GM19467 (cell line): ENCODE data around the gene TMEM8B.

ENCODE experiments used
- ATAC-seq: cut with Tn5 transposase; IDR thresholded peaks from one replicate; pipeline ENCODE4 v1.9.1; 2021; ENCODE audit warnings: mild to moderate bottlenecking, moderate library complexity; ENCODE audit not compliant: unreplicated experiment

TMEM8B gene

DNA sequence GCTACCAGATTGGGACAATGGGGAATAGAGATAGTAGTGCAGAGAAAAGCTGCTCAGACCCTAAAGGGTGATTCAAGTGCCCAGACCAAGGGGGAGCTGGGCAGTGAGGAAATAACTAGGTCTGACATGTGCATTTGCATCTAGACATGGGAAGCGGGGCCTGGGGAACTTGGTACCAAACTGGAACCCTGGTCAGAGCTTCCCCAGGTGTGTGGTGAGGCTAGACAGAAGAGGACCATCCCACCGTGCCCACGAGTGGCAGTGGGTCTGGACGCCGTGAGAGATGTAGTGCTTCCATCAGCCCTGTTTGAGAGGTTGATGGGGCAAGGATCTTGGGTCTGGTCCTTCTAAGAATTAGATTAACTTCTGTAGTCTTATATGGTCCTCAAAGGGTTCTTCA lies 7.6 kb downstream of the TMEM8B start:
- no peak for ATAC-seq

DNA sequence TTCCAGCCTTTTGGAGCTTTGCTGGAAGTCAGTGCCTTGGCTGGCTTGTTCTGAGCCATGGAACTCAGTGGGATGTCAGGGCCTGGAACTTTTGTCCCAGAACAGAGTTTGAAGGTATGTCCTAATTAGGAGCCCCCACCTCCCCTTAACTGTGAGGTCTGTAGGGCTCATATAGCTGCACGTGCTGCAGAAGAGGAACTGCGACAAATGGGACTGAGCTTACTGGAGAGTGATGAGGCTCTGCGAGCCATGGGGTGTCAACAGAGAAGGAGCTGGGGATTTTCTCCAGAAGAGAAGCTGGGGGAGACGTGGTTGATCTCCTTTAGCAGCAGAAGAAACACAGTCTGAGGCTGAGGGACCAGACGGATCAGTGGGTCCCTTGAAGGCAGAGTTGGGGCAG lies 10.9 kb downstream of the TMEM8B start:
- ATAC-seq: no peak

DNA sequence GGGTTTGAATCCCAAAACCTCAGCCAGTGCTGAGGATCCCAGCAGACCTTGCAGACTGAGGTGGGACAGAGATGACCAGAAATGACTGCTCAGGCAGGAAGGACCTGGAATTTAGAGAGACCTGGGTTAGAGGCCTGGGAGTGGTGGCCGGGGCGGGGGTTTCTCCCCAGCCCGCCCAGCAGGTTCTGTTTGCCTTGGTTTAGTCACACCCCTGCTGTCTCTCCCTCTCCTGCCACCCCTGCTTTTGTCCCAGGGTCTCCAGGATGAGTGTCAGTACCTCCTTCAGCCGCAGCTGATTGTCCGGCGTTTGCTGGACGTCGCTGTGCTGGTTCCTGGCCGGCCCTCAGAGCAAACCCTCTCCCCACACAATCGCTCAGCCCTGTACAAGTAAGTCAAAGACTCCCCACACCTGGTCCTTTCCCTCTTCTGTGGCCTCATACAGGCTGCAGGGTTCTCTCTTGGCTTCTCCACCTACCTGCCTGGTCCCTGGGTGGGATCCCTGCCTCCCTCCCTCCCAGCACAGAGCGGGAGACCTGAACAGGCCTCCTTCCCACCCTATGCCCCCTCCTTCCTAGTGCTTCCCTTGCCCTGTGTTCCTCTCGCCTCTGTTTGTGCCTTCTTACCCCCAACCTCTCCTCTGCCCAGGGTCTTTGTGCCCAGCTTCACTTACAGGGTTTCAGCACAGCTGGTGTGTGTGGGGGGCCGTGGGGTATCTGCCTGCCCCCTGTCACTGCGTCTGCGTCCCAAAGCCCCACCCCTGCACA lies 12.0 kb downstream of the TMEM8B start:
- no peak for ATAC-seq

DNA sequence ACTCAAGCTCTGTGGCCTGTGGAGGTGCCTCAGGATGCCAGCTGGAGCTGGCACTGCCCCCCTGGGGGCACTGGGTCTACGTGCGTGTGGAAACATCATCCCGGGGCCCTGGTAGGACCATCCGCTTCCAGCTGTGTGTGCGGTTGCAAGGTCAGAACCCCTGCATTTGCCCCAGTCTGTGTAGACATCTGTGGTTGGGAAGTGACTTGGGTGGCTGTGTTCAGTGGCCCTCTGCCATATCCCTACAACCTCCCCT lies 12.5 kb downstream of the TMEM8B start:
- no peak for ATAC-seq

DNA sequence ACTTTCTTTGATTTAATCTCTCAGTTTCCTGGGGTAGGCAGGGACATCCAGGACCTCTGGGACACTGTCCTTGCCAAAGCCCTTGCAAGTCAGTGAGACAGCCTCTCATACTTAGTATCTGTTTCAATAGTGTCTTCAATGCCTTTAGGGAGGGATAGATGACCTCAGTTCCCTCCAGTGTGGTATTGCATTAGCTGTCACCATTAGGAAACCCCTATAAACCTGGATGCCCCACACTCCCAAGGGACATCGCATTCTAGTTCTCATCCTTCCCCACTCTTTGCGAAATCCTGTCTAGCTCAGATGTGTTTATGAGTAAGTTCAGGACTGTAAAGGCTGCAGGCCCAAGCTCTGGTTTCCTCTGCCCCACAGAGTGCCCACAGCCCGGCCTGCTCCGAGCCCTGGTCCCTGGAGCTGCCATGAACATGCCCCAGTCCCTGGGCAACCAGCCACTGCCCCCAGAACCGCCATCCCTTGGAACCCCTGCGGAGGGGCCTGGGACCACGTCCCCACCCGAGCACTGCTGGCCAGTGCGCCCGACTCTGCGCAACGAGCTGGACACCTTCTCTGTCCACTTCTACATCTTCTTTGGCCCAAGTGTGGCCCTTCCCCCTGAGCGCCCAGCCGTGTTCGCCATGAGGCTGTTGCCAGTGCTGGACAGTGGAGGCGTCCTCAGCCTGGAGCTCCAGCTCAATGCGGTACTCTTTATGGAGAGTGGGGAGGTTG lies 13.2 kb downstream of the TMEM8B start:
- no peak for ATAC-seq

DNA sequence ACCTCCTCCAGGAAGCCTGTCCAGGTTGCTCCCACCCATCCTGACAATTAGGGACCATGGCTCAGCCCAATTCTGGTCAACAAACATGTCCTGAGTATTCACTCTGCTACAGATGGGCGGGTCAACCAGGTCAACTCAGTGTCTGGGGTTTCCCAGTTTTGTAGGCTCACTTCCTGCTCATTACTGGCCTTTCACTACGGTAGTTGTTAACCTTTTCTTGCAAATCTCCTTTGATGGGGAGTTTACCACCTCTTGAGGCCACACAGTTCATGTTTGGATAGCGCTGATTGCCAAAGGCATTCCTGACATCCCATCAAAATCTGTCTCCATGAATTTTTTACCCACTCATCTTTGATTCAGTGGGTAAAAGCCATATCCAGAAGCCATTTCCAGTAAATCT lies 13.8 kb downstream of the TMEM8B start:
- ATAC-seq: peak; percentile 55

DNA sequence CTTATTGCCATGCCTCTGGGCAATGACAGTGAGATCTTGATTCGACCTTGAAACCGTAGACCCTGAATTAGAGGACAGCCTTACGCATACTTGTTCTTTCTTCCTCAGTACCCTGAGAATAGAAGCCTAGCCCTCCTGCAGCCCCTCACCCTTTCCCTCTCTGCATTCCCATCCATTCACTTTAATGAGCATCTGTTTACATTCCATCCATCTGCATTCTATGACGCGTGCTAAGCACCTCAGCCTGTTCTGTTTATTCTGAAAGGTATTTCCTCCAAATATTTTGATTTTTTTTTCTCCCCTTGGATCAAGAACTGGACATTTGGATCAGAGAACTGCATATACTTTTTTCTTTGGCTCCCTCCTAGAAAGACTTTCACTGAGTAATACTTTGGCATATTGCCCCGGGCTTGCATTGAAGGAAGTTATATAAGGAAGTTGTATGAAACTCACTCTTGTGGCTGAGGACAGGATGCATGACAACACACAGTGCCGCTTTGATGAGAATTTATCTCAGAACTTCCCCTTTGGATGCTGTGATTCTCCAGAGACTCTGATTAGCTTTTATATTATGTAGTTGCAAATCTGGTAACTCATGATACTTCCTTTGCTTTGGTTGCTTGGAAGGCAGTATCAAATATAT lies 15.7 kb downstream of the TMEM8B start:
- no peak for ATAC-seq

DNA sequence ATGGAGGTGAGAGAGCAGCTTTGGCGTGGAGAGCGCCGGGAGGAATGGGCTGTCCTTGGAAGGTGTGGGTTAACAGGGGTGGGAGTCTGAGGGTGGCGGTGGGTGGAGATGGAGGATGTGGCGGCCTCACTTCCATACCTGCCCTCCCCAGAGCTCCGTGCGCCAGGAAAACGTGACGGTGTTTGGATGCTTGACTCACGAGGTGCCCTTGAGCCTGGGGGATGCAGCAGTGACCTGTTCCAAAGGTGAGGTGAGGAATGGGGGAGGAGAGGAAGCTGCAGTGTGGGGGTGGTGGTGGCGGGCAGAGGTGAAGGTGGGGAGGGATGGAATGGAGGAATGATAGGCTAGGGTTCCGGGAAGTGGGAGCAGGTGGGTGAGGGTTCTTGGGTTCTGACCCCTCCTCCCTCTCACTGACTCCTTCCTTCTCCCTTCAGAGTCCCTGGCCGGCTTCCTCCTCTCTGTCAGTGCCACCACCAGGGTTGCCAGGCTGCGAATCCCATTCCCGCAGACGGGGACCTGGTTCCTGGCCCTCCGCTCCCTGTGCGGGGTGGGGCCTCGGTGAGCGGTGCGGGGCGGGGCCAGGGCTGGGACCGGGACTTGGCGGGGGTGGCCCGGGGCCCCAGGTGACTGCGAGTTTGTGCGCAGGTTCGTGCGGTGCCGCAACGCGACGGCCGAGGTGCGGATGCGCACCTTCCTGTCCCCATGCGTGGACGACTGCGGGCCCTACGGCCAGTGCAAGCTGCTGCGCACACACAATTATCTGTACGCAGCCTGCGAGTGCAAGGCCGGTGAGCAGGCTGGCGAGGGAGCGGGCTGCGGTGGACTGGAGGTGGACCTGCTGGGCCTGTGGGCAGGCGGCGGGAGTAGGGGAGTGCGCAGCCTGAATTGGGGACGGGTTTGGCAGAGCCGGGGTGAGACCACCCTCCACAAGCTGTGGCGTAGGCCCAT lies 17.1 kb downstream of the TMEM8B start:
- no peak for ATAC-seq

DNA sequence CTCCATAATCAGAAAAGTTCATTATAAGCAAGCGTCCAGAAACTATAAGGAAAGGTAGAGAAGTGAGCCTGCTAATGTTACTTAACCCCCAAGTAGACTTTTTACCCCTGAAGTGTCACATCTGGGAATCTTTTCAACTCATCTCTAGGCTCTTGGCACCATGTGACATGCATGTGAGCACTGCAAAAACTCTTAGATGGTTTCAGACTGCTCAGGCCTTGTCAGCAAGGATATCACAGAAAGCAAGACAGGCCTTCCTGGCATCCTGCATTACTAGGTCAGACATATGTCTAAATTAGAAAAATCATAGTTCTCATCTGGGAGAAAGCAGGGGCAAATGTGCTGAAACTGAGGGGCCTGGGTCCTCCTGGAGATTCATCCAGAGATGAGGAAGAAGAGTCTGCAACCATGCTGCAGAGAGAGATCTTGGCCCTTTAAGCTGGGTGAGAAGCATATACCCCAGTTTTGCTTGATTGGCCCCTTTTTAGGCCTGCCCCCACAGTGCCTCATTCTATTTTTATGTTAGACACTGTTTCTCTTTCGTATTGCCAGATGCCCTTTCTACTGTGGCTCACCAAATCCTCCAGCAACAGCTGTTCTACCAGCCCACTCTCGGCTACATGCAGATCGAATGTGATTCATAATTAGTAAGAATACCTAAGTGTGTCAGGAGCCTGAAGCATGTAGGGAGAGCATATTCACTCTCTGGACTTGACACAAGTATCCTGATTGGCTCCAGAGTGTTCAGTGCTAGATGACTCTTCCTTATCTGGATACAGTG lies 19.0 kb downstream of the TMEM8B start:
- peak; percentile 84 for ATAC-seq

DNA sequence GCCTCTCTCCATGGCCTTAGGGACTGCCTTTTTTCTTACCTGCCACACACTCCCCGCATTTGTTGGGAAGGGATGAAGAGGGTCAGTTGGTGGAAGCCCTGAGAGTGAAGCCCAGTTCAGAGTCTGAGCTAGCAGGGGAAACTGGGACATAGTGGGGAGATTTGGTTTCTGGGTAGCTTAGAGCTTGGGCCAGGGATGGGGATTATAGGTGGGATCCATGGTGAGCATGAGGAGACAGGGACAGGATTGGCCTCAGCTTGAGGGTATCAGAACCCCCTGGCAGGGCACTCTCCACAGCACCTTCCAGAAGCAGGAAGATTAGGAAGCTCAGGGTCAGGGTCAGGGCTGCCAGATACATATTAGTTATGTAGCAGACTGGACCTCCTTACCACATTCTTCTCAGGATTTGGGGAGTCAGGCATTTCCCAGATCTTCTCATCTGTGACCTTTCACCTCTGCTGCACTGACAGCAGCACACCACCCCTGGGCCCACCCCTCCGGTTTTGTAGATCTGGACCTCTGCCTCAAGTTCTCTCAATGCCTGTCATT lies 23.3 kb downstream of the TMEM8B start:
- no peak for ATAC-seq

DNA sequence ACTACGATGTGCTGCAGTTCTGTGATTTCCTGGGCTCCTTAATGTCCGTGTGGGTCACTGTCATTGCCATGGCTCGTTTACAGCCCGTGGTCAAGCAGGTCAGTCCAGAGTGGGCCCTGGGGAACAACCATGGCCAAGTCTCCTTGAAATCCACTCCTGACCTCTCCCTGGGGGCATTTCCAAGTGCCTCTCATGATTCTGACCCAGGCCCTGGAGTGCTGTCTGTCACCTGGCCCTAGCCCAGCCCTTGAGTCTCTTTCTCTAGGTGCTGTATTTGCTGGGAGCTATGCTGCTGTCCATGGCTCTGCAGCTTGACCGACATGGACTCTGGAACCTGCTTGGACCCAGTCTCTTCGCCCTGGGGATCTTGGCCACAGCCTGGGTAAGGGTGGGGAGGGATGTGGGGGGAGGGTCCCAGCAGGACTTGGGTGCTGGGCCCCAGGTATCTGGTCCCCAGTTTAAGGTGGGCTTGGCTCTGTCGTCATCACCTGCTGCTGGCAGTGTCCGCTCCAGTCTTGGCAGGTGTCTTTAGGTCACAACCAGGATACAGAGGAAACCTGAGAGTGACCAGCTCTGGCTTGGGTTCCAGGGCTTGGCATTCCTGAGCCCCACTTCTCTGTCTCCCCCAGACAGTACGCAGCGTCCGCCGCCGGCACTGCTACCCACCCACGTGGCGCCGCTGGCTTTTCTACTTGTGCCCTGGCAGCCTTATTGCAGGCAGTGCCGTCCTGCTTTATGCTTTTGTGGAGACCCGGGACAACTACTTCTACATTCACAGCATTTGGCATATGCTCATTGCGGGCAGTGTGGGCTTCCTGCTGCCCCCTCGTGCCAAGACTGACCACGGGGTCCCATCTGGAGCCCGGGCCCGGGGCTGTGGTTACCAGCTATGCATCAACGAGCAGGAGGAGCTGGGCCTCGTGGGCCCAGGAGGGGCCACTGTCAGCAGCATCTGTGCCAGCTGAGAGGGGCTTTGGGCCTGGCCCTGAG lies 24.1 kb downstream of the TMEM8B start:
- ATAC-seq: no peak

DNA sequence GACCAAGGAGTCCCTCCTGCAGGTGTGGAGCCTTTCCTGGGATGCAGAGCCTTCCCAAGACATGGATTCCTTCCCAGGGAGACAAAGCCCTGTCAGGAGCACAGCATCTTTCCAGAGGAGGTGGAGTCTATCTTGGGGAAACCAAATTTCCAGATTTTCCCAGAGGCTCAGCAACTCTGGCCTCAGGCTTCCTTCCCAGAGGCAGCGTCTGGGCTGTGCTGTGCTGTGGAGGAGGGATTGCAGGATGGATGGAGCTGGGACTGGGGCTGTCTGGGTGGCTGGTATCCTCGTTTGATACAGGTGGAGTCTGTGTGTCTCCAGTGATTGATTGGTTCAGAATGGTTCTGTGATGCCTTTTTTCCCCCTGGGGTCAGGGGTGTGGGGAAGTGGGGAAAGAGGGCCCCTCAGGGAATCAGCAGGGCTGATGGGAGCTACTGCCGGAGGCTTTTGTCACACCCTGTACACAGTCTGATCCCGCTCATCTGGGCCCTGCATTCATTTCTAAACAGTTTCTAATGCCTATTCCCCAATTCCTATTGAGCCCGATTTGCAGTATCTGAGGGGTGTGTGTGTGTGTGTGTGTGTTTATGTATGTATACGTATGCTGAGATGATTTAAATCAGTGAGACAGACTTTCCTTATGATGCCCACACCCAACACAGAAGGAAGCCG lies 25.2 kb downstream of the TMEM8B start:
- ATAC-seq: no peak

DNA sequence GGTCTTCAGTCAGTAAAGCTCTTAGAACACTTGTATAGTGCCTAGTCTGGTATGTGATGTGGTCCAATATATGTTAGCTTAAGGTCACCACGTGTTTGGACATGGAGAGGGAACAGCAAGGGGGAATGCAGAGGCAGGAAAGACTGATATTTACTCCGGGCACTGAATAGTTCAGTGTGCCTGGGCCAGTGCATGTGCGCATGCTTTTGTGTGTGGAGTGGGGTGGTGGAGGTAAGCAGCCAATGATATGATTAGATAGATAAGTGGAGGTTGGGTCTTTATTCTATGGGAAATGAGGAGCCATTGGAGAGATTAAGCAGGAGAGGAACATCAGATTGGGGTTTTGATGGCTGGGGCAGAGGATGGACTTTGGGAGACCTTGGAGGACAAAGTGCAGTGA lies 27.2 kb downstream of the TMEM8B start:
- ATAC-seq: no peak

DNA sequence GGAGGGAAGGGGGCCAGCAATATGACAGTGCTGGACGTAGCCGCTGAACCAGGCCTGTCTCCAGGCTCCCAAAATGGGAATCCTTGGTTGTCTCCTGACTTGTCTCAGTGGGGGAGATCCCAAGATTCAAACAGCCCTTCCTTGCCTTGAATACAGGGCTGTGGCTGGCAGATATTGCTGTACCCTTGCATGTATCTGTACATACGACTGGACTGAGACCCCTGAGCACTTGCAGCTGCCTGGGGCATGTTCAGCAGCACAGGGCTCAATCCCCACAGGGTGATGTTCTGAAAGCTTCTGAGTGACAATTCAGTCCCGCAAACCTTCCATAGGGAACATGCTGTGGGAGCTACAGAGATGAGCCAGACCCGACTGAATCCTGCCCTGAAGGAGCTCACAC lies 27.9 kb downstream of the TMEM8B start:
- no peak for ATAC-seq

DNA sequence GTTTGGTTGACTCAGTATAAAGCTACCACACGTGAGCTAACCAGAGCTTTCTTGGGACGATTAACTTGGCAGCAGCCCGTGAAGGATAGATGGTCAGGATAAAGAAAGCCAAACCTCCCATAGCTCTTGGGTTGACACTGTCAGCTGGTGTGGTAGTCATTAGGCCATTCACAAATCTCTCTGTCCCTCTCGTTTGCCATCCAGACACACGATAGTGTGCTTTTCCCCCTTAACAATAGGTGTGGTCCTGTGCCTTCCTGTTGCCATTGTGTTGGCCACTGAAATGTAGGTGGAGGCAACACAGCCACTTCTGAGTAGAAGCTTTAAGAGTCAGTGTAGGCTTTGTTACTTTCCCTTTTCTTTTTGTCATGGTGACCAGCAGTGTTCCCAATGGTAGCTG lies 29.4 kb downstream of the TMEM8B start:
- no peak for ATAC-seq

DNA sequence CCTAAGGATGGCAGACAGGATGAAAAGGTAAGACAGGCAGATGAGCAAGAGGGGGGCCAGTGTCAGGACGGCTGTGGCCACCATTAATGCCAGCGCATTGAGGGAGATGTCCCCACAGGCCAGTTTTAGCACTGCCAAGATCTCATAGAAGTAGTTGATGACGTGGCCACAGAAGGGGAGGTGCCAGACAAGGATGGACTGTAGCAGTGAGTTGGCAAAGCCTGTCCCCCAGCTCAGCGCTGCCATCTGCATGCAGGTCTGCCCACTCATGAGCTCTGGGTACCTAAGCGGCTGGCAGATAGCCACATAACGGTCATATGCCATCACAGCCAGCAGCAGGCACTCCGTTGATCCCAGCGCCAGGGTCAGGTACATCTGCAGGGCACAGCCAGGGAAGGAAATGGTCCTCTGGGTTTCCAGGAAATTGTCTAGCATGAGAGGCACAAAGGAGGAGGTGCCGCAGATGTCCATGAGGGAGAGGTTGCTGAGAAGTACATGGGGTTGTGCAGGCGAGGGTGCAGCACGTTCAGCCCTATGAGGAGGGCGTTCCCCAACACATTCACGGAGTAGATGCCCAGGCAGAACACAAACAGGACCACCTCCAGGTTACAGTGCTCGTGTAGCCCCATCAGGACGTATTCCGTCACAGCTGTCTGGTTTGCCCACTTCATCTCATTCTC lies 30.4 kb downstream of the TMEM8B start:
- no peak for ATAC-seq

DNA sequence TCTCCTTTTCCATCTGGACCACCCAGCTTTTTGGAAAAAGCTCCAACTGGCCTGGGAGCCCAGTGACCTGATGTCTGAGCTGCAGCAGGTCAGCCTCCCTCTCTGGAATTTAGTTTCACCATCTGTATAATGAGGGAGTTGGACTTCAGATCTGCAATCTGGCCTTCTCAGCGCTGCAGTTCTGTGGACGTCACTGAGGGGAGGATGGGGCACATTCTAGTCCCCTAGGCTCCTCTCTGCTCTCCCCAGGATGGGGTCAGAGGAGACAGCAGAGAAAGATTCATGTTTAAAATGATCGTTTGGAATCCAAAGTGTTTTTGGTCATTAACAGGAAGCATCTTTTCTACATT lies 30.9 kb downstream of the TMEM8B start:
- ATAC-seq: no peak
